Measurements from ENCODE around the gene PJA2.

DNA sequence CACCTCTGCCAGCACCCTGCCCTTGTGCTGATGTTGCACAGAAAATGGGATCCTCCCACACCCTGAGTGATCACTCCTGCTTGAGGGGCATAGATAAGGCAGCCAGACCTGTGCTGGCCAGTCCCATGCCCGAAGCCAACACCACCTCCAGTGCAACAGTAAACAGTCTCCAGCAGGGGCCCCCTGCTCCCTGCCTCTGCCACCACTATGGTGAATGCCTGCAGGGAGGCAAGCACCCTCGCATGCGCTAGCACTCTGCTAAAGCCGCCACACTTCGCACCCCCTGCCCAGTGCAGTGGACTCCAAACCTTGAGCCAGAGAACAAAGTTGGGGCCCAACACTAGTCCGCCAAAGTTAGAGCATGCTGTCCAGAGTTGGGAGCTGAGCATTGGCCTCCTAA is 118.7 kb downstream of the PJA2 start:
- TF ChIP-seq, protein P1, sequence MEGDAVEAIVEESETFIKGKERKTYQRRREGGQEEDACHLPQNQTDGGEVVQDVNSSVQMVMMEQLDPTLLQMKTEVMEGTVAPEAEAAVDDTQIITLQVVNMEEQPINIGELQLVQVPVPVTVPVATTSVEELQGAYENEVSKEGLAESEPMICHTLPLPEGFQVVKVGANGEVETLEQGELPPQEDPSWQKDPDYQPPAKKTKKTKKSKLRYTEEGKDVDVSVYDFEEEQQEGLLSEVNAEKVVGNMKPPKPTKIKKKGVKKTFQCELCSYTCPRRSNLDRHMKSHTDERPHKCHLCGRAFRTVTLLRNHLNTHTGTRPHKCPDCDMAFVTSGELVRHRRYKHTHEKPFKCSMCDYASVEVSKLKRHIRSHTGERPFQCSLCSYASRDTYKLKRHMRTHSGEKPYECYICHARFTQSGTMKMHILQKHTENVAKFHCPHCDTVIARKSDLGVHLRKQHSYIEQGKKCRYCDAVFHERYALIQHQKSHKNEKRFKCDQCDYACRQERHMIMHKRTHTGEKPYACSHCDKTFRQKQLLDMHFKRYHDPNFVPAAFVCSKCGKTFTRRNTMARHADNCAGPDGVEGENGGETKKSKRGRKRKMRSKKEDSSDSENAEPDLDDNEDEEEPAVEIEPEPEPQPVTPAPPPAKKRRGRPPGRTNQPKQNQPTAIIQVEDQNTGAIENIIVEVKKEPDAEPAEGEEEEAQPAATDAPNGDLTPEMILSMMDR (IDR thresholded peaks at IDR 0.05) = no peak
- TF ChIP-seq EZH2 (IDR thresholded peaks at IDR 0.05; ENCODE audit: borderline replicate concordance, insufficient read depth, low read depth, low read length, poor library complexity, severe bottlenecking) = no peak
